ENCODE data around the gene TENM4.

Gene TENM4

DNA sequence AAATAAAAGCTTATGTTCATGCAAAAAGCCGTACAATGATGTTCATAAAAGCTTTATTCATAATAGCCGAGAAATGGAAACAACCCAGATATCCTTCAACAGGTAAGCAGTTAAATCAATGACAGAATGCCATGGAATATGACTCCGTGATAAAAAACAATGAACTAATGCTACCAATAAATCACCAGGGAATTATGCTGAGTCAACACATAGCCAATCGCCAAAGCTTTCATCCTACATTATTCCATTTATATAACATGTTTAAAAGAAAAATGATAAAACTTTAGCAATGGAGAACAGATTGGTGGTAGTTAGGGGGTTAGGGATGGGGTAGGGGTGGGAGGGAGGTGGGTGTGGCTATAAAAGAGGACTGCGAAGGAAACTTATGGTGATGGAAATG is 356.4 kb downstream of the TENM4 start:
- DNase-seq (ENCODE audit: low read depth): no peak

DNA sequence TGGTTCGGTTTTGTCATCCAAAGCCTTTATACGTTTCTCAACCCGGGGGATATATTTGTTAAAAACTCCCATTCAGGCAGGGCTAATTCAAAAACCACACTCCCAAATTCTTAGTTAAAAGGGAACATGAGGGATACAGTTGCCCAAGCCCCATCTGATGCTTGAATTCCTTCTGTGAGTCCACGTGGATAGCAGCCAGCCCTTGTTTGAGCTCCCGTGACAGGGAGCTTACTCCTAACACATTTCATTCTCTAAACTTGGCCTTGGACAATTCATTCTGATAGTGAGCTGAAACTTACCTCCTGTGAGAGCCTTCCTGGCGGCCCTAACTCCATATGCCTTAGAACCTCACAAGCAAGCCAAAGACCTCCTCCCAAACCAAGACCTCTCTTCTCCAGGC is 357.5 kb downstream of the TENM4 start:
- no peak for DNase-seq (ENCODE audit: low read depth)

- DNase-seq (ENCODE audit: low read depth): no peak
Observed at GRCh38 chr11:79082907-79083306, 357.9 kb downstream of the TENM4 start.

DNA sequence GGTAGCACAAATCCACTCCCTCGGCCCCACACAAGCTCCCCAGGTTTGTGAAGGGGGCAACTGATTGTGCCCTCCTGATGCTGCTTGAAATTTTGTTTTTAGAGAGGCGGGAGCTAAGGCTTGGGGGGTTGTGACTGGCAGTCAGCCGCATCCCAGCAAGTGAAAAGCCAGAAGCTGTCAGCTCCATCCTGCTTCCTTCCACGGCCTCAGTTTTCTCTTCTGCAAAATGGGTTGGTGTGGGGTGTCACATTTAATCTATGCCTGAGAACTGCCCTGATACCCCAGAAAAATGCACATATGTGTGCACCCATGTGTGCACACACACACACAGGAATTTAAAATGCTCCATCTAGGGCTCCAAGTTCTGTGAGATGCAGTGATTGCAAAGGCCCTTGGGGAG is 358.6 kb downstream of the TENM4 start:
- DNase-seq (ENCODE audit: low read depth): no peak

DNA sequence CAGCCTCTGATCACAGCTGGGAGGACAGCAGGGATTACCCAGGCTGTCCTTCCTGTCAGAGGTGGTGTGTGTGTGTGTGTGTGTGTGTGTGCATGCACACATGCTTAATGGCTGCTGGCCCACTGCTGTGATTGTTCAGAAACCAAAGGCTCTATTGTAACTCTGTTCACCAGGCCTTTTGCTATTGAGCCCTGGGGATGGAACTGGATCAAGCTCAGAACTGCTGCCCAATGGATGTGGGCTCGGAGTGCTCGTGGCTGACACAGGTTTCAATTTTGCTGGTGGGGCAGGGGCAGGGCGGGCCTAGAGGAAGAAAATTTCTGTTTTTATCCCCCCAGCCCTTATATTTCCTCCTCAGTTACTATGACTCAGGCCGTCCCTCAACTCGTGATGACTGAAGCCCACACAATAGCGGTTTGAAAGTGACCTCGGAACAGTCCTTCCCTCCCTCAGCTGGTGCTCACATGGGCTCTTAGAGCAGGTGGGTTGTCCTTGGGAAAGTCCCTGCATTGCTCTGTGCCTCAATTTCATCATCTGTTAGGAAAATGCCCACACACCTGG is 359.3 kb downstream of the TENM4 start:
- DNase-seq (ENCODE audit: low read depth): no peak

- DNase-seq (ENCODE audit: low read depth): no peak
Observed at GRCh38 chr11:79080551-79080950, 360.3 kb downstream of the TENM4 start.

- no peak for DNase-seq (ENCODE audit: low read depth)
Observed at GRCh38 chr11:79078999-79079398, 361.8 kb downstream of the TENM4 start.

GRCh38 chr11:79078456-79078855 is 362.4 kb downstream of the TENM4 start:
- no peak for DNase-seq (ENCODE audit: low read depth)

GRCh38 chr11:79077702-79078330 is 363.0 kb downstream of the TENM4 start:
- DNase-seq (ENCODE audit: low read depth): no peak

- peak; percentile 10 for DNase-seq (ENCODE audit: low read depth)
Observed at GRCh38 chr11:79076526-79077115, 364.2 kb downstream of the TENM4 start.

DNA sequence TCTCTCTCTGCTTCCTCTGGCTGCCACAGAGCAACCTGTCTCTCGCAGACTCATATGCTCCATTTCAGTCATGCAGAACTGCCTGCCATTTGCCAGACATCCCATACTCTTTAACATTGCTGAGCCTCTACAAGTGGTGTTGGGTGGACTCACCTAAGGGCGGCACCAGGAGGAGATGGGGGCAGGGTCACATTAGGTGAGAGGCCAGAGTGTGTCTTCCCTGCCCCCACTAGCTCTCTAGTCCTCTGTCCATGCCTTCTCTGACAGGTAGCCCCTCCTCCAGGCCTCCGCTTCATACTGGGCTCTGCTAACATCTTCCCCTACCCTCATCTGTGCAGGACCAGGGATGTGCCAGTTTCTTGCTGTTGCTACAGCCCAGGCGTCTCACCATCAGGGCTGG is 366.3 kb downstream of the TENM4 start:
- DNase-seq (ENCODE audit: low read depth): no peak

GRCh38 chr11:79071190-79071589 is 369.6 kb downstream of the TENM4 start:
- no peak for DNase-seq (ENCODE audit: low read depth)

- no peak for DNase-seq (ENCODE audit: low read depth)
Observed at GRCh38 chr11:79070518-79070917, 370.3 kb downstream of the TENM4 start.

- DNase-seq (ENCODE audit: low read depth): no peak
Observed at GRCh38 chr11:79069504-79069903, 371.3 kb downstream of the TENM4 start.

GRCh38 chr11:79068356-79068755 is 372.5 kb downstream of the TENM4 start:
- no peak for DNase-seq (ENCODE audit: low read depth)

DNA sequence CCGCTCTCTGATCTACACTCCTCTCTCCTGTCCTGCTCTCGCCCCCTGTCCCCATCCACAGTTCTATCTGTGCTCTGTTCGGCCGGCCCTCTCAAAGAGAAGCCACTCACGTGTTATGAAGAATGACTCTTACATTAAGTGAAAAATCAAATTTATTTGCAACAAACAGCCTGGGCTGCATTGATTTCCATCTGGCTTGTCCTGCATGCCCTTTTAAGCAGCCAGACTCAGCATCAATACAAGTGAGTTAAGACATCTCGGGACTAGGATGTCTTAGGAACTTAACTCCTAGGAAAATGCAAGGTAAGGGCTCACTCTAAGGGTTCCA is 373.5 kb downstream of the TENM4 start:
- DNase-seq (ENCODE audit: low read depth): no peak

- no peak for DNase-seq (ENCODE audit: low read depth)
Observed at GRCh38 chr11:79066456-79067351, 374.1 kb downstream of the TENM4 start.

DNA sequence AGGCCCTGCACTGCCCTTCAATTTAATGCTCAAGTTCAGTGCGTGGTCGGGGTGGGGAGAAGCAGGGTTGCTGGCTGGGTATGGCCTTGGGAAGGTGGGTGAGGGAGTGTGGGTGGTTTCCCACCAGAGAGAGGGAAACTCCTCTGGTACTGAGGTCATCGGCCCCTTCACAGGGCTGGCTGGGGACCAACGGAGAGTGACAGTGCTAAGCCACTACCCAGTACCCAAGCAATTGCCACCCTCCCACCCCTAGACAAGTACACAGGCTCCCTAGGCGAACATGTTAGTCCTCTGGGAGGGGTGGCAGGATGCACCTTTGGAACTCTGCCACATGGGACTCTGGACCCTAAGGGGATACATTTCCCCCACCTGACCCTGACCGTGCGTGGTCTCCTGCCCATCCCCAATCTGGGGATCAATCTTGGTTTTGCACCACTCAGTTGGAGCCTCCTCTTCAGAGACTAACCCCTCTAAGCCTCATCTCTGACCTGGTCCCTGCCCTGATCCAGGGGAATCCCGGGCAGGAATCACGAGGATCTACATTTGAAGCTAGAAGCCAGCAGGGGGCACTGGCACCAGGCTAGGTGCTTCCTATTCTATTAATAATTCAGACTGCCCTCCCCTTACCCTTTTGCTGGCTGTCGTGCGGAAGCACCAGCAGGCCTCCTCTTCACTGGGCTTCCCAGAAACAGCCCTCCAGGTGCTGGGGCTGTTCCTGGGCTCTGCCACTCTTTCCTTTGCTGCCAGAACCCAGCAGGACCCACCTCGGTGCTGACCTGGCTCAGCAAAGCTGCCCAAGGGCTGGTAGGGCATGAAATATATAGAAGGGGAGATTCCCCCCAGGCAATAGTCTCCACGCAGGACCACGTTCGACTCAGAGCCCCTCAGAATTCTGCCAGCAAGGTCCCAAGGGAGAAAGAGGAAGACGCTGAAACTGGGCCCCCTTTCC is 377.7 kb downstream of the TENM4 start:
- DNase-seq (ENCODE audit: low read depth): no peak

DNA sequence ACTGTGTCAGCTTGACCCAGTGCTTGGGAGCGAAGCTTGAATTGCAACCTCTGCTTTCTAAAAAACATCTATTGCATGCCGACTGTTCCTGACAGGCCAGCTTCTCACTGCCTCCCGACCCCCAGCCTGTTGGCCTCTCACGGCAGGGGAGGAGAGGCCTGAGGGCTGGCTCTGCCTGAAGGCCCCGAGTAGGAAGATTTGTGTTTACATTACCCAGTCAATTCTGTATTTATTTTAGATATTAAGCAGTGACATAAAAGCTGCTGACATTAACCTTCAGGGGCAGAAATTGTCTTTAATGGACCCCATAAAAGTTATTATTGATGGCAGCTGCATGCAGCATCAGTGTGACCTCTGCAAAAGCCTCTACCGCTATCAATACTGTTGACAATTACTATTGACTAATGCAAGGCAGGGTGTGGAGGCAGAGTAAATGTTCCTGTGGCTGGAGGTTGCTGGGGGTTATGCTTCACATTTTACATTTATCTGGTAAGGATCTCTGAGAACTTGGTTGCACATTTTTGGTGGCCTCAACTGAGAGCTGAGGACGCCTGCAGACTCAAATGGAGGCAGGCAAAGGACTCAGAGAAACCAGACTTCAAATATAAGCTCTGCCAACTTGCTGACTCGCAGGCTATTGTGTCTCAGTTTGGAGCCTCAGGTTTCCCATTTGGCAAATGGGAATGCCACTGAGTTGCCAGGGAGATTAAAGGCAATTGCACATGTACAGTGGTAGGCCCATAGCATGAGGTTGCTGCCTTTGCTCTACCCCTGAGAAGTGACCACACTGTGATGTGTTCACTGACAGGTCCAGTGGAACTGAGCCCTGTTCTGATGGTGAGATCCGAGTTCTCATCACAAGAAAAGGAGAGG is 380.5 kb downstream of the TENM4 start:
- no peak for DNase-seq (ENCODE audit: low read depth)

- DNase-seq (ENCODE audit: low read depth): no peak
Observed at GRCh38 chr11:79059141-79059540, 381.7 kb downstream of the TENM4 start.
